Lower leg skin (tissue), 4 donors: ENCODE measurements around the gene TUBA8. TPM values are rescaled to one million over a fixed set of nuclear protein-coding genes. Genes with fewer than 3 reads are reported as not detected.

ENCODE experiments used
- DNase-seq, 2 donors: peaks; one replicate each; pipeline ENCODE4 v3.0.0-alpha.2; 2019; ENCODE audit warnings: low spot score in 2 of 2
- H3K4me3 ChIP-seq: fragments of 200-600 bp; sonication (generic); 2 replicates; pipeline ENCODE4 v1.5.1; 2017; ENCODE audit warnings: mild to moderate bottlenecking, low read depth; ENCODE audit not compliant: poor library complexity, severe bottlenecking
- POLR2A ChIP-seq, 2 donors: fragments of 450-650 bp; IDR thresholded peaks; one replicate each; pipeline ENCODE4 v1.6.1; 2016 to 2017; ENCODE audit warnings: antibody characterized with exemption in 2 of 2, mild to moderate bottlenecking in 1 of 2, moderate library complexity in 1 of 2
- WGBS, 2 donors: methylation state at CpG; one replicate each; pipeline ENCODE4 v1.1.5; 2018; 5-methylcytosine and 5-hydroxymethylcytosine counted together
- intact Hi-C: fragments of 100-400 bp; cut with DNase I; formaldehyde crosslinking; loops from one replicate; pipeline ENCODE4 v1.15.0; 2023; ENCODE audit warnings: low total_unique reads
- total RNA-seq, 4 donors: library from RNA; depleted of rRNA; stranded (reverse); fragments of >200 nt; gene quantifications; one replicate each; pipeline ENCODE4 v1.1.0, GENCODE V29; 2016
- TF ChIP-seq, protein P1 (sequence below), 3 donors: fragments of 450-650 bp; IDR thresholded peaks; one replicate each; pipeline ENCODE4 v1.5.1; 2016; ENCODE audit warnings: antibody characterized with exemption in 3 of 3, mild to moderate bottlenecking in 3 of 3, moderate library complexity in 2 of 3

TUBA8 gene
- total RNA-seq, 4 donors from 2014 or later, result 1.5 to 4.7 (median 2.9) TPM

- DNase-seq, result peak in 1 of 2 donors; percentile 28
- WGBS, 2 donors, result 64 to 65% methylated on average over 4 of the region's 4 CpGs
- intact Hi-C loops, result no loop called here
- TF ChIP-seq POLR2A (IDR thresholded peaks at IDR 0.05), result no peak
- TF ChIP-seq, protein P1, sequence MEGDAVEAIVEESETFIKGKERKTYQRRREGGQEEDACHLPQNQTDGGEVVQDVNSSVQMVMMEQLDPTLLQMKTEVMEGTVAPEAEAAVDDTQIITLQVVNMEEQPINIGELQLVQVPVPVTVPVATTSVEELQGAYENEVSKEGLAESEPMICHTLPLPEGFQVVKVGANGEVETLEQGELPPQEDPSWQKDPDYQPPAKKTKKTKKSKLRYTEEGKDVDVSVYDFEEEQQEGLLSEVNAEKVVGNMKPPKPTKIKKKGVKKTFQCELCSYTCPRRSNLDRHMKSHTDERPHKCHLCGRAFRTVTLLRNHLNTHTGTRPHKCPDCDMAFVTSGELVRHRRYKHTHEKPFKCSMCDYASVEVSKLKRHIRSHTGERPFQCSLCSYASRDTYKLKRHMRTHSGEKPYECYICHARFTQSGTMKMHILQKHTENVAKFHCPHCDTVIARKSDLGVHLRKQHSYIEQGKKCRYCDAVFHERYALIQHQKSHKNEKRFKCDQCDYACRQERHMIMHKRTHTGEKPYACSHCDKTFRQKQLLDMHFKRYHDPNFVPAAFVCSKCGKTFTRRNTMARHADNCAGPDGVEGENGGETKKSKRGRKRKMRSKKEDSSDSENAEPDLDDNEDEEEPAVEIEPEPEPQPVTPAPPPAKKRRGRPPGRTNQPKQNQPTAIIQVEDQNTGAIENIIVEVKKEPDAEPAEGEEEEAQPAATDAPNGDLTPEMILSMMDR (IDR thresholded peaks at IDR 0.05), result no peak
- no peak overlapping the region for H3K4me3 ChIP-seq
Observed at GRCh38 chr22:18079706-18080233, 30.8 kb upstream of the TUBA8 start.

DNA sequence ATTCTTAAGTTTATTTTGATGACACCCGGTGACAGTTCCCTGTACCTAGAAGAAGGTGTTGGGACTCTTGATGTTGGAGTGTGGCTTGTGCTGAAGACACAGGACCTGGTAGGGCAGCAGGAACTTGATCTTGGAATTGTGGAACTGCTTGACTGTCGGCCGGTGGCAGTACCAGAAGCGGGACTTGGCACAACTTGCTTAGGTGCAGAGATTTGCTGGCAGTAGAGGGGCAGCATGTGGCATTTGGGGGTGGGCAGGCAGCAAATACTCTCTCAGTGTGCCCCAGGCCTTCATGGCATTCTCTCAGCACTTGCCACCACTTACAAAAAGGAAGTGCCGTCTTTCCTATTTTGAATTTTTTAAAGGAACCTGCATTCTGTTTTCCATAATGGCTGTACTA, 29.2 kb upstream of the TUBA8 start:
- peak in 1 of 2 donors; percentile 50 for DNase-seq
- TF ChIP-seq, protein P1 (IDR thresholded peaks at IDR 0.05), result no peak
- TF ChIP-seq POLR2A (IDR thresholded peaks at IDR 0.05), result no peak
- intact Hi-C loops, result no loop called here
- WGBS, 2 donors, result 81 to 89% methylated on average over 5 of the region's 5 CpGs
- H3K4me3 ChIP-seq, result no peak overlapping the region

DNA sequence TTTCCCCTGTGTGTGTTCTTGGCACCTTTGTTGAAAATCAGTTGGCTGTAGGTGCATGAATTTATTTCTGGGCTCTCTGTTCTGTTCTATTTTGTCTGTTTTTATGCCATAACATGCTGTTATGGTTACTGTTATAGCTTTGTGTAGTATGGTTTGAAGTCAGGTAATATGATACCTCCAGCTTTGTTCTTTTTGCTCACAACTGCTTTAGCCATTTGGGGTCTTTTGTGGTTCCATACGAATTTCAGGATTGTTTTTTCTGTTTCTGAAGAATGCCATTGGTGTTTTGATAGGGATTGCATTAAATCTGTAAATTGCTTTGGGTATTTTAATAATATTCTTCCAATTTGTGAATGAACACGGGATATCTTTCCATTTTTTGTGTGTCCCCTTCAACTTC, 28.1 kb upstream of the TUBA8 start:
- 67 to 75% methylated on average over 2 of the region's 2 CpGs for WGBS, 2 donors
- intact Hi-C loops, result no loop called here
- no peak for DNase-seq
- TF ChIP-seq POLR2A (IDR thresholded peaks at IDR 0.05), result no peak
- TF ChIP-seq, protein P1 (IDR thresholded peaks at IDR 0.05), result no peak
- H3K4me3 ChIP-seq, result no peak overlapping the region

GRCh38 chr22:18083406-18083805, 27.2 kb upstream of the TUBA8 start:
- intact Hi-C loops, result no loop called here
- WGBS, 2 donors, result 87 to 93% methylated on average over 10 of the region's 10 CpGs
- DNase-seq, result peak in 1 of 2 donors; percentile 58
- TF ChIP-seq, protein P1 (IDR thresholded peaks at IDR 0.05), result no peak
- TF ChIP-seq POLR2A (IDR thresholded peaks at IDR 0.05), result no peak
- H3K4me3 ChIP-seq, result no peak overlapping the region

DNA sequence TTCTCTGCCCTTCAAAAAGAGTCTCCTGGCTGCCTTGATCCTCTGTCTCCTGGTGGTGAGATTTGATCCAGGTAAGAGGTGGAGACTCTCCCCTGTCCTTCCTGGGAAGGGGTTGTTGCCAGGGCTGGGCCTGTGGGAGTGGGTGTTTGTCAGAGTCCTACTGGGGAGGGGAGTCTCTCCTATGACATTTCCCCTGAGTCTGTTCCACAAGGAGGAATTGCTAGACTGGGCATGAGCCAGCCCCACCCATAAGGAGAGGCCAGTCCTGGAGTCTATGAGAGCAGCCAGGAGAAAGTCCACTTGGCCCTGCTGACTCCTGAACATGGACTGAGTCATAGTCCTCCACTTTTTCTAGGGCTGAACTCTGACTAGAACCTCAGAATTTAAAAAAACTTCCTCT, 25.4 kb upstream of the TUBA8 start:
- TF ChIP-seq POLR2A (IDR thresholded peaks at IDR 0.05), result no peak
- TF ChIP-seq, protein P1 (IDR thresholded peaks at IDR 0.05), result no peak
- no peak overlapping the region for H3K4me3 ChIP-seq
- DNase-seq, result peak in 1 of 2 donors; percentile 46
- intact Hi-C loops, result no loop called here

DNA sequence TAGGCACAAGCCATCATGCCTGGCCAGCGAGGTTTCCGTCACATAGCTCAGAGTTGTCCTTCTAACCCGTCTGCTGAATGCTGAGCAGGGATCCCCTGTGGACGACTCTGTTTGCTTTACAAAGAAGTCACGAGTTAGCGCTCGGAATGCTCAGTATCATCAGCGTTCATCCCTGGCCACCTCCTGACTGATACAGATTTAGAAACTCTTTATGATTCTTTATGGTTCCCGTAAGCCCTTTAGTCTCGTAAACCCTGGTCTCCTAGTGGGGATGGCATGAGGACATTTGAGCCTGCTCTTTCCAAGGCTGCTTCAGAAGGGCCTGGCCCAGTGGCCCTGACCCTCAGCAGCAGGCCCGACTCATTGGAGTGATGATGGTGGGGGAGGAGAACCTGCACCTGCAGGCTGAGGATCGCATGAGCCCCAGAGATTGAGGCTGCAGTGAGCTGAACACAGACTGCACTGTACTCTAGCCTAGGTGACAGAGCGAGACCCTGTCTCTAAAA, 23.2 kb upstream of the TUBA8 start:
- peak in 1 of 2 donors; percentile 54 for DNase-seq
- TF ChIP-seq, protein P1 (IDR thresholded peaks at IDR 0.05), result no peak
- no peak for TF ChIP-seq POLR2A (IDR thresholded peaks at IDR 0.05)
- intact Hi-C loops, result no loop called here
- H3K4me3 ChIP-seq, result no peak overlapping the region
- WGBS, 2 donors, result 79 to 81% methylated on average over 12 of the region's 13 CpGs
